HEK293 (cell line): Measurements from ENCODE around the gene NFKBIB.
"Not testable (repeated sequence)": the region's sequence is repeated elsewhere in the genome, so short reads cannot be mapped to it uniquely, and the experiment has no call there.

Experiments used
- CTCF ChIP-seq: fragments of 450-650 bp; formaldehyde crosslinking; IDR thresholded peaks from 2 replicates; pipeline ENCODE4 v1.5.1; 2016; ENCODE audit warnings: missing biosample characterization, missing genetic modification characterization
- ZFP69B ChIP-seq: fragments of 450-650 bp; formaldehyde crosslinking; IDR thresholded peaks from 2 replicates; pipeline ENCODE4 v1.5.1; 2016; ENCODE audit warnings: missing biosample characterization, missing genetic modification characterization
- ZNF132 ChIP-seq: fragments of 450-650 bp; formaldehyde crosslinking; IDR thresholded peaks from 2 replicates; pipeline ENCODE4 v1.5.1; 2017; ENCODE audit warnings: missing biosample characterization, missing genetic modification characterization, borderline replicate concordance
- ZNF521 ChIP-seq: fragments of 450-650 bp; formaldehyde crosslinking; IDR thresholded peaks from 2 replicates; pipeline ENCODE4 v1.5.1; 2017; ENCODE audit warnings: missing biosample characterization, mild to moderate bottlenecking, missing genetic modification characterization
- ZNF530 ChIP-seq: fragments of 450-650 bp; formaldehyde crosslinking; IDR thresholded peaks from 2 replicates; pipeline ENCODE4 v1.5.1; 2016; ENCODE audit warnings: low read depth, missing biosample characterization, missing genetic modification characterization

GRCh38 chr19:38859631-38860204 lies 40.1 kb upstream of the NFKBIB start:
- TF ChIP-seq ZNF132; ZNF530 (tag by site-specific recombination); ZNF521 (tag by site-specific recombination); ZFP69B (tag by site-specific recombination); CTCF: not testable (repeated sequence)
